C4-2B (cell line): ENCODE measurements around the gene NCMAP.

Source experiments
- ZFX ChIP-seq: fragments of 450-650 bp; IDR thresholded peaks from 2 replicates; pipeline ENCODE4 v1.6.1; 2017
- TF ChIP-seq, protein P1 (sequence below): fragments of 450-650 bp; conservative IDR thresholded peaks from 2 replicates; pipeline ENCODE4 v1.5.1; 2017; ENCODE audit warnings: mild to moderate bottlenecking

- TF ChIP-seq, protein P1, sequence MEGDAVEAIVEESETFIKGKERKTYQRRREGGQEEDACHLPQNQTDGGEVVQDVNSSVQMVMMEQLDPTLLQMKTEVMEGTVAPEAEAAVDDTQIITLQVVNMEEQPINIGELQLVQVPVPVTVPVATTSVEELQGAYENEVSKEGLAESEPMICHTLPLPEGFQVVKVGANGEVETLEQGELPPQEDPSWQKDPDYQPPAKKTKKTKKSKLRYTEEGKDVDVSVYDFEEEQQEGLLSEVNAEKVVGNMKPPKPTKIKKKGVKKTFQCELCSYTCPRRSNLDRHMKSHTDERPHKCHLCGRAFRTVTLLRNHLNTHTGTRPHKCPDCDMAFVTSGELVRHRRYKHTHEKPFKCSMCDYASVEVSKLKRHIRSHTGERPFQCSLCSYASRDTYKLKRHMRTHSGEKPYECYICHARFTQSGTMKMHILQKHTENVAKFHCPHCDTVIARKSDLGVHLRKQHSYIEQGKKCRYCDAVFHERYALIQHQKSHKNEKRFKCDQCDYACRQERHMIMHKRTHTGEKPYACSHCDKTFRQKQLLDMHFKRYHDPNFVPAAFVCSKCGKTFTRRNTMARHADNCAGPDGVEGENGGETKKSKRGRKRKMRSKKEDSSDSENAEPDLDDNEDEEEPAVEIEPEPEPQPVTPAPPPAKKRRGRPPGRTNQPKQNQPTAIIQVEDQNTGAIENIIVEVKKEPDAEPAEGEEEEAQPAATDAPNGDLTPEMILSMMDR, result no peak
- TF ChIP-seq ZFX, result no peak
Measured at GRCh38 chr1:24570265-24571125, 14.6 kb downstream of the NCMAP start.
